Prostate gland (tissue), 2 donors: Measurements from ENCODE around the gene OR52E4. TPM values are rescaled to one million over a fixed set of nuclear protein-coding genes. Genes with fewer than 3 reads are reported as not detected.

Source experiments
- DNase-seq: peaks from one replicate; pipeline ENCODE4 v3.0.0-alpha.2; 2019; ENCODE audit warnings: low spot score
- H3K27ac ChIP-seq, 2 donors: fragments of 200-600 bp; sonication (generic); 2 replicates each; pipeline ENCODE4 v1.5.1; 2017 to 2019
- H3K27me3 ChIP-seq: fragments of 200-600 bp; sonication (generic); replicated peaks from 2 replicates; pipeline ENCODE4 v1.5.1; 2019; ENCODE audit not compliant: insufficient read depth
- H3K36me3 ChIP-seq, 2 donors: fragments of 200-600 bp; sonication (generic); 1 replicate in 1 of 2; 2 replicates in 1 of 2; pipeline versions ENCODE4 v1.5.1 to v1.8.1; 2017 to 2019
- H3K4me1 ChIP-seq: fragments of 200-600 bp; sonication (generic); replicated peaks from 2 replicates; pipeline ENCODE4 v1.5.1; 2019
- H3K4me3 ChIP-seq, 2 donors: fragments of 200-600 bp; sonication (generic); 2 replicates each; pipeline ENCODE4 v1.5.1; 2017 to 2019
- H3K9me3 ChIP-seq: fragments of 200-600 bp; sonication (generic); 2 replicates; pipeline ENCODE4 v1.5.1; 2017
- CTCF ChIP-seq, 4 experiments: fragments of 200-600 bp in 2 of 4; fragments of 450-650 bp in 2 of 4; sonication (generic) in 2 of 4; IDR thresholded peaks; 1 replicate in 3 of 4; 2 replicates in 1 of 4; pipeline ENCODE4 v1.5.1; 2016 to 2019; ENCODE audit warnings: antibody characterized with exemption in 4 of 4, mild to moderate bottlenecking in 2 of 4, moderate library complexity in 2 of 4
- POLR2A ChIP-seq: fragments of 450-650 bp; IDR thresholded peaks from one replicate; pipeline ENCODE4 v1.6.1; 2016; ENCODE audit warnings: antibody characterized with exemption, mild to moderate bottlenecking
- POLR2AphosphoS5 ChIP-seq: sonication (generic); formaldehyde crosslinking; IDR thresholded peaks from one replicate; pipeline ENCODE4 v1.6.1; 2017; ENCODE audit warnings: antibody characterized with exemption
- WGBS: methylation state at CpG from one replicate; pipeline ENCODE4 v1.1.5; 2018; 5-methylcytosine and 5-hydroxymethylcytosine counted together
- intact Hi-C: fragments of 100-400 bp; cut with DNase I; formaldehyde crosslinking; loops from one replicate; pipeline ENCODE4 v1.14.2; 2022
- total RNA-seq, 2 donors: library from RNA; depleted of rRNA; stranded (reverse); fragments of >200 nt; gene quantifications; one replicate each; pipeline ENCODE4 v1.1.0, GENCODE V29; 2016

The OR52E4 gene
- total RNA-seq, 2 donors from 2014 or later: not detected

- 29% methylated on average over 1 of the region's 1 CpG for WGBS
- no peak for DNase-seq
- intact Hi-C loops: no loop called here
- H3K36me3 ChIP-seq: no peaks in the 10 kb centered on the region
- H3K4me3 ChIP-seq: no peak overlapping the region
- TF ChIP-seq POLR2AphosphoS5 (no peak), POLR2A (no peak), CTCF (IDR thresholded peaks at IDR 0.05) (no peak)
- H3K27ac ChIP-seq: no peak overlapping the region
- H3K4me1 ChIP-seq: no peaks in the 10 kb centered on the region
- no peaks in the 10 kb centered on the region for H3K27me3 ChIP-seq
- no peaks in the 10 kb centered on the region for H3K9me3 ChIP-seq
Observed at GRCh38 chr11:5846701-5847100, 33.7 kb upstream of the OR52E4 start.

GRCh38 chr11:5847711-5848110, 32.7 kb upstream of the OR52E4 start:
- no peak for DNase-seq
- H3K4me3 ChIP-seq: no peak overlapping the region
- H3K36me3 ChIP-seq: no peaks in the 10 kb centered on the region
- H3K27ac ChIP-seq: no peak overlapping the region
- H3K4me1 ChIP-seq: no peaks in the 10 kb centered on the region
- no peaks in the 10 kb centered on the region for H3K27me3 ChIP-seq
- no peaks in the 10 kb centered on the region for H3K9me3 ChIP-seq
- intact Hi-C loops: no loop called here
- TF ChIP-seq POLR2AphosphoS5: no peak
- TF ChIP-seq CTCF (IDR thresholded peaks at IDR 0.05): no peak
- TF ChIP-seq POLR2A: no peak

GRCh38 chr11:5851002-5851401, 29.4 kb upstream of the OR52E4 start:
- Histone ChIP-seq H3K9me3 (no peaks in the 10 kb centered on the region), H3K4me3 (no peak overlapping the region), H3K27me3 (no peaks in the 10 kb centered on the region), H3K4me1 (no peaks in the 10 kb centered on the region), H3K36me3 (no peaks in the 10 kb centered on the region), H3K27ac (no peak overlapping the region)
- intact Hi-C loops: no loop called here
- TF ChIP-seq POLR2A (no peak), CTCF (IDR thresholded peaks at IDR 0.05) (no peak), POLR2AphosphoS5 (no peak)
- 93% methylated on average over 1 of the region's 1 CpG for WGBS
- DNase-seq: no peak

- no peak within 1 kb of the TSS for H3K4me3 ChIP-seq
- no peaks in the 10 kb centered on the region for H3K27me3 ChIP-seq
- H3K36me3 ChIP-seq: no peaks in the 10 kb centered on the region
- 93% methylated on average over 3 of the region's 3 CpGs for WGBS
- intact Hi-C loops: no loop called here
- no peak for TF ChIP-seq CTCF (IDR thresholded peaks at IDR 0.05)
- TF ChIP-seq POLR2AphosphoS5: no peak
- TF ChIP-seq POLR2A: no peak
- H3K4me1 ChIP-seq: no peaks in the 10 kb centered on the region
- no peak within 1 kb of the TSS for H3K27ac ChIP-seq
- H3K9me3 ChIP-seq: no peaks in the 10 kb centered on the region
- DNase-seq: no peak
Observed at GRCh38 chr11:5857590-5857989, 22.8 kb upstream of the OR52E4 start, which contains the start of gene OR52E8. Gene OR52E8 (minus strand): TSS chr11:5857690. CDS start chr11:5857690, 0 bp downstream.

- 91% methylated on average over 2 of the region's 2 CpGs for WGBS
- Histone ChIP-seq H3K36me3 (no peaks in the 10 kb centered on the region), H3K27me3 (no peaks in the 10 kb centered on the region), H3K4me1 (no peaks in the 10 kb centered on the region), H3K4me3 (no peak overlapping the region), H3K9me3 (no peaks in the 10 kb centered on the region), H3K27ac (no peak overlapping the region)
- TF ChIP-seq POLR2AphosphoS5: no peak
- no peak for TF ChIP-seq POLR2A
- no peak for TF ChIP-seq CTCF (IDR thresholded peaks at IDR 0.05)
- intact Hi-C loops: no loop called here
- no peak for DNase-seq
Observed at GRCh38 chr11:5865826-5866225, 14.6 kb upstream of the OR52E4 start.
